ENCODE data around the gene MECP2.

Gene MECP2

DNA sequence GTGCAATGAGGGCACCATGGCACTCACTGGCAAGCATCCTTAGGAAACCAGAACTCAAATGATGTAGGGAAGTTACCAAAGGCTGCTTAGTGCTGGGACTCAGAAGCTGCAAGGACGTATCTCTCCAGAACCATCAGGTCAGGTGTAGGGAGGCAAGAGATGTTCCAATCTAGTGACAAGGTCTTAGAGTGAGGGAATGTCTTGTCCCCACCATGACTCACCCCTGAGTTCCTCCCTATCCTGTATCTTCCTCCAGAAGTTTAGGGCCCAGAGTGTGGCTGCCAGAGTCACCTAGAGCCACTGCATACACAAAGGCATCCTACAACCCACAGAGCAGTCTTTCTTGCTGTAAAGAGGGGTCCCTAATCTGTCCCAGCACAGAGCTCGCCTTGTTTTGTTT, 63.7 kb downstream of the MECP2 start:
- DNase-seq (ENCODE audit: low spot score): no peak

DNA sequence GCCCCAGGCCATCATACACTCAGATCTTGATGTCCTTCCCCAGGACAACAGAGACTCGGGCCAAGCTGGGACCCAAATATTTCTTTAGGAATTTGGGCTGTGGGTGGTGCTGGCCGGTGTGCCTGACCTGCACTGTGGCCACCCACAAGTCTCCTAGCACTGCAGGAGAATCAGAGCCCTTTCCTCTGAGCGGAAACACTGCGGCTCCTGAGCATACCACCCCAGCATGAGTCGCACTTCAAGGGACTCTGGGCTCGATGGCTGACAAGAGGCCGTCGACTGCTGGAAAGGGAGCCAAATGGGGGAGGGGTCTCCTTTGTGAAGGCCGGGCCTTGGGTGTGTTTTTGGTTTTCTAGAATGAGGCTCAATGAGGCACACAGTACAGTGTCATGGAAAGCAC, 64.9 kb downstream of the MECP2 start:
- no peak for DNase-seq (ENCODE audit: low spot score)

DNA sequence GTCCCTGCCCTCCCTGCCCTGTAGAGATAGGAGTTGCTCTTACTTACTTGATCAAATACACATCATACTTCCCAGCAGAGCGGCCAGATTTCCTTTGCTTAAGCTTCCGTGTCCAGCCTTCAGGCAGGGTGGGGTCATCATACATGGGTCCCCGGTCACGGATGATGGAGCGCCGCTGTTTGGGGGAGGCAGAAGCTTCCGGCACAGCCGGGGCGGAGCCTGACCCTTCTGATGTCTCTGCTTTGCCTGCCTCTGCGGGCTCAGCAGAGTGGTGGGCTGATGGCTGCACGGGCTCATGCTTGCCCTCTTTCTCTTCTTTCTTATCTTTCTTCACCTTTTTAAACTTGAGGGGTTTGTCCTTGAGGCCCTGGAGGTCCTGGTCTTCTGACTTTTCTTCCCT, 65.4 kb downstream of the MECP2 start:
- no peak for DNase-seq (ENCODE audit: low spot score)

GRCh38 chrX:154030715-154031305, 66.7 kb downstream of the MECP2 start:
- DNase-seq (ENCODE audit: low spot score): no peak

DNA sequence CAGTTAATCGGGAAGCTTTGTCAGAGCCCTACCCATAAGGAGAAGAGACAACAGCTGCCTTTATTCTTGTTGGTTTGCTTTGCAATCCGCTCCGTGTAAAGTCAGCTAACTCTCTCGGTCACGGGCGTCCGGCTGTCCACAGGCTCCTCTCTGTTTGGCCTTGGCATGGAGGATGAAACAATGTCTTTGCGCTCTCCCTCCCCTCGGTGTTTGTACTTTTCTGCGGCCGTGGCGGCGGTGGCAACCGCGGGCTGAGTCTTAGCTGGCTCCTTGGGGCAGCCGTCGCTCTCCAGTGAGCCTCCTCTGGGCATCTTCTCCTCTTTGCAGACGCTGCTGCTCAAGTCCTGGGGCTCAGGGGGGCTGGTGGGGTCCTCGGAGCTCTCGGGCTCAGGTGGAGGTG, 67.3 kb downstream of the MECP2 start:
- no peak for DNase-seq (ENCODE audit: low spot score)

DNA sequence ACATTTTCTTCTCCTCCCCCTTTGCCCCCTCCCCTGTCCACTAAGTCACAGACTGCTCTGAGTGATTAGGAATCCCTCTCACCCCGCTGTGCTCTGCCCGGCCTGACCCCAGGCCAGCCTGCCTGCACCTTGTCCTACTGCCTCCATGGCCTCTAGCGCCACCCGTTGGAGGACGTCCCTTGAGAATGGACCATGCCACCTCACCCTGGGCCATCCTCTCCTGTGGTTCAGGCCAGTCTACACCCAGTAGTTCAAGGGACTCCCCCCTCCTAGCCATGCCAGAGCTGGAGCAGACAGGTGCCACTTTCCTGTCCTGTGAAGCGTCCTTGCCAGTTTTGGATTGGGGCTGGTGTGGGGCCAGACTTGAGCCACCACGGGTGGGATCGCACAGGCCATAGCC, 68.1 kb downstream of the MECP2 start:
- DNase-seq (ENCODE audit: low spot score): no peak

- no peak for DNase-seq (ENCODE audit: low spot score)
These were observed 68.9 kb downstream of the MECP2 start for GRCh38 chrX:154028502-154029184.

DNA sequence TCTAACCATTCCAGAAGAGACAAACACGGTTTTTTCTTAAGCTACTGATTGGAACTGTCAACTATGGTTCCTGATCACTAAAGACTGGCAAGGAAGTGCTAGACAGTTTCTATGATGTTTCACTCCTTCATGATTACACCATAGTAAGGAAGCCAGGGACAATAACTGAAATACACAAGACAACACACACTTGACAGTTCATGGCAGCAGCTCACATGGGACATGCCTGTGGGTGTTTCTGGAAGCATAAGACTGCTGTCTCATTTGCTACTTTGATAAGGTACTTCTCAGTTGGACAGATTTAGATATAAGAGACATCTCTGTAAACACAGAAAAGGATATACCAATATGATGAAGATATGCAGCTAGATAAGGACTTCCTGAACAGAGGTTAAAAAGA, 69.5 kb downstream of the MECP2 start:
- no peak for DNase-seq (ENCODE audit: low spot score)

DNA sequence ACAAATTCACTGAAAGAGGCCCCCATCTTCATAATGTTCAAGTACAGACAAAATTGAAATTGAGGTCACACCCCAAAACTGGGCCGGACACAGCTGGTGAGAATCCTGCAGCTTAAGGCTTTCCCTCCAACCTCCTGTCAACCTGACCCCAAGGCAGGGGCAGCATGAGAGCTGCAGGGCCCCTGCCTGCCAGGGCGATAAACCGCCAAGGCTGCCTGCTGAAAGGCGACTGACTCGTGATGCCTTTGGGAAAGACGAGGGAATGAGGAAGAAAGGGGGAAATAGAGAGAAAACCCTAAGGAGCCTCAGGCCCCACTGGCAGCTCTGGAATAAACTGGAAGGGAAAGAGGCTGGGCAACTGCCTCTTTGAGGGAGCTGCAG, 70.5 kb downstream of the MECP2 start:
- DNase-seq (ENCODE audit: low spot score): no peak

GRCh38 chrX:154026136-154027021, 71.1 kb downstream of the MECP2 start:
- no peak for DNase-seq (ENCODE audit: low spot score)

GRCh38 chrX:154025230-154025629, 72.3 kb downstream of the MECP2 start:
- DNase-seq (ENCODE audit: low spot score): no peak

- DNase-seq (ENCODE audit: low spot score): no peak
These were observed 73.2 kb downstream of the MECP2 start for GRCh38 chrX:154024271-154024670.

GRCh38 chrX:154023276-154024000, 74.1 kb downstream of the MECP2 start:
- no peak for DNase-seq (ENCODE audit: low spot score)

- no peak for DNase-seq (ENCODE audit: low spot score)
These were observed 75.4 kb downstream of the MECP2 start for GRCh38 chrX:154022108-154022507.

- no peak for DNase-seq (ENCODE audit: low spot score)
These were observed 76.3 kb downstream of the MECP2 start for GRCh38 chrX:154021131-154021611.

DNA sequence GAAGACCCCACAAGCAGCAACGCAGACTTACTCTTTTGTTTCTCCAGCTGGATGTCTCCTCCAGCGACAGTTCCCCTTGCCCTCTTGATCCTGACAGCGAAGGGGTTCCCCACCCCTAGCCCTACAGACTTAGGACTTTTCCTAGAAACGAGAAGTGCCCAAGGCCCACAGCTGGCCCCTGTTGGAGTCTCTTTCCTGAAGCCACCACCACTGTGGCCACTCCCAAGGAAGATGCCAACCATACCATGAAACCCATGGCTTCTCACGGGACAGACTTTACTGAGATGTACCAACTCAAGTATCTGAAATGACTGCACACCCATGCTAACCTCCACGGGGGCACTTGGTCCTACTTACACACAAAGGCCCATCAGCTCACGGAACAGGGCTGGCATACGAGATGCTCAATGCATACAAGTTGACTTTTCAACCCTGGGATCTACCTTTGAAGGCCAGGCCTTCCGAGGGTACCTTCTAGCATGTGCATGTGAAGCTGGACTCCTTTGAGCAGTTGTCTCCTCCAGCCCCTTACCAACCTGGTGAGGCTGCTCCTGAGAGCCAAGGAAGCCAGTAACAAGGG, 76.9 kb downstream of the MECP2 start:
- no peak for DNase-seq (ENCODE audit: low spot score)

- peak; percentile 29 for DNase-seq (ENCODE audit: low spot score)
These were observed 77.6 kb downstream of the MECP2 start, which contains the start of gene IRAK1 for GRCh38 chrX:154019633-154020528. Gene IRAK1, minus strand, starts transcription at chrX:154019902. Its CDS starts 90 bp downstream, at chrX:154019812.

DNA sequence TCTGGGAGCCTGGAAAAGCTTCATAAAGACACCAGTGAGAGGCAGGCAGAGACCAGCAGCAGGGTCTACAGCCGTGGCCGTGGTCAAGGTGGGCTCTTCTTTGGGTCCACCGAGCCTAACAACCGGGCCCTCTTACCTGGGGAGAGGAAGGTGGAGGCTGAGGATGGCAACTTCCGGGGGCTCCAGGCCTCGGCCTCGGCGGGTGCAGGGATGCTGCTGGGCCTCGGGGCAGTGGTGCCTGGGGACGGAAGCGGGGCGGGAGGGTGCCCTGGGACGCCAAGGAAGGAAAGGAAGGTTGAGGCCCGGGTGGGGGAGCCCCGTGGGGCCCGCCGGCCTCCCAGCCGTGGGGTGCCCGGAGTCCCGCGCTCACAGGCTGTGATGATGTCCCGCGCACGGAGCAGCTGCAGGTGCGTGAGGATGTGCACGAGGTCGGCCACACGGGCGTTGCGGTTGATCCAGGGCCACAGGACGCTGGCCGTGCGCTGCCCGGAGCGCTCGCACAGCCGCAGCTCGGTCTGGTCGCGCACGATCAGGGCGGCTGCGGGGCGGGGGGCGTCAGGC, 78.4 kb downstream of the MECP2 start:
- DNase-seq (ENCODE audit: low spot score): no peak

GRCh38 chrX:154018518-154019060, 78.9 kb downstream of the MECP2 start:
- DNase-seq (ENCODE audit: low spot score): no peak
